ENCODE data around the gene OXSR1.
"Not testable (repeated sequence)": the region's sequence is repeated elsewhere in the genome, so short reads cannot be mapped to it uniquely, and the experiment has no call there.

The OXSR1 gene

GRCh38 chr3:38146504-38146903, 18.8 kb upstream of the OXSR1 start:
- DNase-seq: no peak

- DNase-seq: no peak
Observed at GRCh38 chr3:38147421-38147820, 17.9 kb upstream of the OXSR1 start.

GRCh38 chr3:38148311-38148882, 16.9 kb upstream of the OXSR1 start:
- DNase-seq: no peak

- no peak for DNase-seq
Observed at GRCh38 chr3:38149708-38150107, 15.6 kb upstream of the OXSR1 start.

- no peak for DNase-seq
Observed at GRCh38 chr3:38150780-38151528, 14.4 kb upstream of the OXSR1 start.

- peak in 1 of 2 donors; percentile 56 for DNase-seq
Observed at GRCh38 chr3:38151667-38152265, 13.6 kb upstream of the OXSR1 start.

- no peak for DNase-seq
Observed at GRCh38 chr3:38152609-38153008, 12.7 kb upstream of the OXSR1 start.

GRCh38 chr3:38153221-38153620, 12.1 kb upstream of the OXSR1 start:
- DNase-seq: no peak

- peak in 1 of 2 donors; percentile 48 for DNase-seq
Observed at GRCh38 chr3:38154033-38154494, 11.3 kb upstream of the OXSR1 start.

GRCh38 chr3:38154625-38155255, 10.6 kb upstream of the OXSR1 start:
- DNase-seq: no peak

- no peak for DNase-seq
Observed at GRCh38 chr3:38155825-38156224, 9.5 kb upstream of the OXSR1 start.

GRCh38 chr3:38157117-38157516, 8.2 kb upstream of the OXSR1 start:
- DNase-seq: no peak

GRCh38 chr3:38157595-38157994, 7.7 kb upstream of the OXSR1 start:
- no peak for DNase-seq

- DNase-seq: no peak
Observed at GRCh38 chr3:38158472-38158871, 6.9 kb upstream of the OXSR1 start.

- not testable (repeated sequence) for DNase-seq
Observed at GRCh38 chr3:38160704-38161103, 4.6 kb upstream of the OXSR1 start.

- peak in 1 of 2 donors; percentile 28 for DNase-seq
Observed at GRCh38 chr3:38163117-38163840, 2.1 kb upstream of the OXSR1 start.

- DNase-seq: no peak
Observed at GRCh38 chr3:38163841-38164642, 1.3 kb upstream of the OXSR1 start.

- DNase-seq: no peak
Observed at GRCh38 chr3:38164643-38164951, 740 bp upstream of the OXSR1 start.

GRCh38 chr3:38165722-38166387, 518 bp downstream of the OXSR1 start:
- DNase-seq: no peak

GRCh38 chr3:38167591-38167990, 2.3 kb downstream of the OXSR1 start:
- no peak for DNase-seq

- DNase-seq: no peak
Observed at GRCh38 chr3:38168151-38169026, 3.1 kb downstream of the OXSR1 start.
